ENCODE data around the gene SPTB.

DNA sequence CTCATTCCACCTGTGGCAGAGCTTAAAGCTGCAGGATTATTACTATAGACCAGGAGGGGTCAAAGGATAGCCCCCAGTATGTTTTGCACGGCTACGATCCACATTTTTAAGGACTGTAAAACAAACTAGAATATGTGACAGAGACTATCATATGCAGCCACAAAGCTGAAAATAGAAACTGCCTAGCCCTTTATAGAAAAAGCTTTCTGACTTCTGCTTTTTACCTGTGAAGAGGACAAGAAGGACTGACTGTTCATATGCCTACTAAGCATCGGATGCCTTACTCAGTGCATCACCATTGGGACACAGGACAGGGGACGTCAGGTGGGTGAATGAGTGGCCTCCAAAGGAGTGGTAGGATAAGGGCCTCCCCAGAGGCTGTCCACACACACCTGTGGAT, 29.8 kb downstream of the SPTB start:
- TF ChIP-seq, protein P1, sequence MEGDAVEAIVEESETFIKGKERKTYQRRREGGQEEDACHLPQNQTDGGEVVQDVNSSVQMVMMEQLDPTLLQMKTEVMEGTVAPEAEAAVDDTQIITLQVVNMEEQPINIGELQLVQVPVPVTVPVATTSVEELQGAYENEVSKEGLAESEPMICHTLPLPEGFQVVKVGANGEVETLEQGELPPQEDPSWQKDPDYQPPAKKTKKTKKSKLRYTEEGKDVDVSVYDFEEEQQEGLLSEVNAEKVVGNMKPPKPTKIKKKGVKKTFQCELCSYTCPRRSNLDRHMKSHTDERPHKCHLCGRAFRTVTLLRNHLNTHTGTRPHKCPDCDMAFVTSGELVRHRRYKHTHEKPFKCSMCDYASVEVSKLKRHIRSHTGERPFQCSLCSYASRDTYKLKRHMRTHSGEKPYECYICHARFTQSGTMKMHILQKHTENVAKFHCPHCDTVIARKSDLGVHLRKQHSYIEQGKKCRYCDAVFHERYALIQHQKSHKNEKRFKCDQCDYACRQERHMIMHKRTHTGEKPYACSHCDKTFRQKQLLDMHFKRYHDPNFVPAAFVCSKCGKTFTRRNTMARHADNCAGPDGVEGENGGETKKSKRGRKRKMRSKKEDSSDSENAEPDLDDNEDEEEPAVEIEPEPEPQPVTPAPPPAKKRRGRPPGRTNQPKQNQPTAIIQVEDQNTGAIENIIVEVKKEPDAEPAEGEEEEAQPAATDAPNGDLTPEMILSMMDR (IDR thresholded peaks at IDR 0.05) = no peak
- no peak for TF ChIP-seq POLR2A (IDR thresholded peaks at IDR 0.05)

Measured in esophagus squamous epithelium (tissue), 4 donors.